Activated T-helper 1 cell treated with Interleukin-2 at 50 U/mL for 16 hours (primary cell): ENCODE data around the gene SLC38A6.
A peak's percentile ranks its signal among the peaks of the same experiment; 100 is the strongest.

ENCODE experiments used
- DNase-seq: peaks from one replicate; pipeline ENCODE4 v3.0.0-alpha.2; 2020; ENCODE audit warnings: low read depth

SLC38A6 gene

GRCh38 chr14:60980811-60981632, at the start of gene SLC38A6, which contains the start of gene TRMT5:
Gene SLC38A6 (plus strand): TSS chr14:60981245. CDS start chr14:60981278, 33 bp downstream.
Gene TRMT5 (minus strand): TSS chr14:60981079. CDS start chr14:60980973, 106 bp downstream.
- peak; percentile 82 for DNase-seq

DNA sequence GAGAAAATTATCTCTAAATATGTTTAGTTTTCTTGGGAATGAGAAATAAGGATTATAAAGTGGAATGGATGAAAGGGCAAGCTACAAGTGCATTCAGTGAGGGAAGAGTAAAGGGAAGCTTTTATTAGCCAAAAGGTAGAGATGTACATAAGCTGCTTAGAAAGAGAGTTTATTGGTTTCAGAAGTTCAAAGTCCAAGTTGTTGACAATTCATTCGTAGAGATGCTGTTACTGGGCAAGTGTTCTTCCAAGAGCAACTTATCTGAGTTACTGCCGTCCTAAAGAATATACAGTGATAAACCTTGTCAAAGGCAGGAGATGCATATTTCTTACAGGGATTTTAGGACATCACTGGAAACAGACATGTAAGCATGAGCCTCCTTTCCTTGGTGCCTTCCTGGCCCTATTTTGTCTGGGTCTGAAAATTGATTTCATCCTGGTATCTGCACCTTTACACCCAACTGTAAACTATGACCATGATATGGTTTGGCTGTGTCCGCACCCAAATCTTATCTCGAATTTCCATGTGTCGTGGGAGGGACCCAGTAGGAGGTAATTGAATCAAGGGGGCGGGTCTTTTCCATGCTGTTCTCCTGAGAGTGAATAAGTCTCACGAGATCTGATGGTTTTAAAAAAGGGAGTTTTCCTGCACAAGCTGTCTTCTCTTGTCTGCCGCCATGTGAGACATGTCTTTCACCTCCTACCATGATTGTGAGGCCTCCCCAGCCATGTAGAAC, 47.0 kb upstream of the SLC38A6 start:
- no peak for DNase-seq

- no peak for DNase-seq
Measured at GRCh38 chr14:60935319-60935718, 45.7 kb upstream of the SLC38A6 start.

GRCh38 chr14:60943637-60944032, 37.4 kb upstream of the SLC38A6 start:
- no peak for DNase-seq

DNA sequence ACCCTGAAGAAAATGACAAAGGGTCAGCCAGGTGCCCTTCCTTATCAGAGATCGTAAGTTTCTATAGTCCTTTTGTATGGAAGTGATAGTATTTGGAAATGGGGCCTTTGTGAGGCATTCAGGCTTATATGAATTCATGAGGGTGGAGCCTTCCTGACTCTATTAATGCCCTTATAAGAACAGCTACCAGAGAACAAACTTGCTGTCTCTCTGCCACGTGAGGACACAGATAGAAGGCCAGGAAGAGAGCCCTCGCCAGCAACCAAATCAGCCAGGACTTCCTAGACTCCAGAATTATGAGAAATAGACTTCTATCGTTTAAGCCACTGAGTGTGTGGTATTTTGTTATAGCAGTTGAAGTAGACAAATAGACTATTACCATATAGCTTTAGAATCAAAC, 36.8 kb upstream of the SLC38A6 start:
- DNase-seq: no peak

- no peak for DNase-seq
Measured at GRCh38 chr14:60945984-60946383, 35.1 kb upstream of the SLC38A6 start.

- no peak for DNase-seq
Measured at GRCh38 chr14:60946773-60947172, 34.3 kb upstream of the SLC38A6 start.

DNA sequence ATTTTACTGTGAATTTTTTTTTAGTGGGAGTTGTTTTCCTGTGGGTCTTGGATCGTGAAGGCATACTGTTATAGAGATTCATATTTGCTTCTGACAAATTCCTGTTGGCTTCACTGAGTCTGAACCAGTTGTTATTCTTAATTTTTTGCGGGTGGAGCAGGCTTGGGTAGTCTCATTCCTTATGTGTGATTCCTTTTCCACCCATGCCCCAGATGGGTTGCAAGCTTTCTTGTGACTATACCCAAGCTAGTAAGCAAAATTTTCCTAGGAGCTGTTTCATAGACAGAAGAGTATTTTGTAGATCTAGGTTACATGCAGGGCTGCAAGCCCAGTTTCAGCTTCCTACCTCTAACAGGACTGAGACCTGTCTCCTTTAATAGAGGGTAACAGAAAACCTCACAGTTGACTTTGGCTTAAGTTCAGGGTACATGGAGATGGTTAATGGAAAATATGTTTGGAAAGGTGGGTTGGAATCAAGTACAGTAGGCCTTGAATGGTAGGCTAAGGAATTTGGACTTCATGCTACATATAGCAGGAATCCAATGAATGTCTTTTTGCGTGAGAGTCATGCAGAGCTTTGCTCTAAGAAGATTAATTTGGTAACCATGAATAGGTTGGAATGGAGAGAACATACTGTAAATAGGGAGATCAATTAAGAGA, 29.1 kb upstream of the SLC38A6 start:
- DNase-seq: no peak

- DNase-seq: no peak
Measured at GRCh38 chr14:60956202-60956601, 24.8 kb upstream of the SLC38A6 start.

- DNase-seq: no peak
Measured at GRCh38 chr14:60956632-60957031, 24.4 kb upstream of the SLC38A6 start.

DNA sequence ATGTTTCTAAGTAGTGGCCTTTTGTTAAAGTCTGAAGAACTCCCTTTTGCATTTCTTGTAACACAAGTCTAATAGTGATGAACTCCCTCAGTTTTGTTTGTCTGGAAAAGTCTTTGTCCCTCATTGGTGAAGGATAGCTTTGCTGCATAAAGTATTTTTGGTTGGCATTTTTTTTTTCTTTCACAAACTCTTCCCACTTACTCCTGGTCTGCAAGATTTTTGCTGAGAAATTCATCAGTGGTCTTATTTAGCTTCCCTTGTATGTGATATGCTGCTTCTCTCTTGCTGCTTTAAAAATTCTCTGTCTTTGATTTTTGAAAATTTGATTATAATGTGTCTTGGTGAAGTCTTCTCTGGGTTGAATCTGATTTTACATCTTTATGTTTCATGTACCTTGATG, 22.9 kb upstream of the SLC38A6 start:
- no peak for DNase-seq

DNA sequence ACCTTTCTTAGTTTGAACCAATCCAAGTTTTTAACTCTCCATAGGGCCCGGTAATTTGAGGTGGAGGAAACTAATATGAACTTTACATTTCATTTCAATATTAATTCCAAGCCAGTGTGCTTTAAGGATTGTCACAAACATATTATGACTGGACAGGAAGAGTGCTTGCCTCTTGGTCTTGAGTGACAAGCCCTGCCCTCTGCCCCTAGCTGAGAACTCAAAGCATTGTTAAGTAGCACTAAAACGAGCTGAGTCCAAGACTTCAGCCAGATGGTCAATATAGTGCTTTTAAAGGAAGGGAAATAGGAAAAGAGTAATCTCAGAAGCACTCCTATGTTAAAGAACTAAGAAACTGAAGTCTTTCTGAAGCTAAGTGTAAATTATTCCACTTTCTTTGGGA, 17.3 kb upstream of the SLC38A6 start:
- DNase-seq: no peak

DNA sequence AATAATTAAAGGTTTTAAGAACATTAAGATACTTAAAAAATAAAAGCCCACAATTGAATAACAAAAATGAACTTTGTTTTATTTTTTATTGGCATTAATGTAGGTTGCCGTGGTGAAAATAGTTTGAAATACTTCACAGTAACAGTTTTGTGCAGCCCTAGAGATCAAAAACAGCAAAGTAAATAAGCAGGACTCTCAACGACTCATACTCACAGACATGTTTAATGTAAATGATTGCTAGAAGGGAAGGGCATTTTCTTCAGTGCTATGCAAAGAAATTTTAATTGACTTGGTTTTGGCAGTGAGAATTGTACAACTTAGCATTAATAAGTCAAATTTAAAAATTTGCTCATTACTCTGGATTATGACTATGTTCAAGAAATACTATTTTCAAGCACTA, 16.1 kb upstream of the SLC38A6 start:
- DNase-seq: no peak

DNA sequence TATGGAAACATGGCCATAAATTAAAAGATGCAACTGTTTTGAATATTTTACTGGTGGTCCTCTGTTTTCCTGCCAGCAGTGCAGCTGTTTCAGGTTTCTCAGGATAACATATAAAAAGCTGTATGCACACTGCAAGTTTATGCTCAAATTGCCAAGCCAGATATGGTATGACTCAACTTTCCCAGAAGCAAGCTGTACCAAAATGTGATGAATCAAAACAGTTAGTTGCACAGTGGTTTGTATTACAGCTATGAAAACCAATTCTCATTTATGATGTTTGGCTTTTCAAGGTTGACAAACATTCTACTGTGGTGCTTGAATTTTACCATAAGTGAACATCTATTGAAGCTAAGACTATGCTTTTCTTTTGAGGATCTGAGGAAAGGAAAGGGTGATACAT, 15.6 kb upstream of the SLC38A6 start:
- DNase-seq: no peak

- DNase-seq: no peak
Measured at GRCh38 chr14:60968099-60968498, 12.9 kb upstream of the SLC38A6 start.

- DNase-seq: no peak
Measured at GRCh38 chr14:60968671-60969070, 12.4 kb upstream of the SLC38A6 start.

DNA sequence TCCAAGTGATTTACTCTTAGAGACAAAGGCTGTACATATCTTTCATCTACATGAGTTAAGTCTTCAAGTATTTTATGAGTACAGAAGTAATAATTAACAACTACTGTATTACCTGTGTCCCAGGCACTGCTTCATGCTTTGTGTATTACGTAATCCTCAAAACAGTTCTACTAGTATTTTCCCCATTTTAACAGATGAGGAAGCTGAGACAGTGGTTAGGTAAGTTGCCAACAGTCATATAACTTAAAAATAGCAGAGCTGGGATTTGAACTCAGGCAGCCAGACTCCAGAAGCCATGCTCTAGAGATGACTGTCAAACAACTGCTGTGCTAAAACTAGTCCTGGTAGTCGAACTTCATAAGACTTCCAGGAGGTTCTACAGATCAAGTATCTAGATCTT, 10.9 kb upstream of the SLC38A6 start:
- DNase-seq: no peak

DNA sequence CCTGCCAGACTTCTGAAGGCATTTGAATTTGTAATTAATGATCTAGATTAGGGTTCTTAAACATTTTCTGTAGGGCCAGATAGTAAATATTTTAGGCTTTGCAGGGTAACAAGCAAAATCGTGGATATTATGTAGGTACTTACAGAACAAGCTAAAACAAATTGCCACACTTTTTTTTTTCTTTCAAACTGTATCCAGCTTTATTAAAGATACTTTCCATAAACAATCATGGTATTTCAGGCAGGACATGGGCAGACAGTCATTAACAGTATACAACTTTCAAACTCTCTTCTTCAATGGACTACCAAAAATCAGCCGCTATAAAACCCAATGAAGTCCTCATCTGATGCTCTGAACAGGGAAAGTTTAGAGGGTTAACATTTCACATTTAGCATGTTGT, 9.8 kb upstream of the SLC38A6 start:
- no peak for DNase-seq

DNA sequence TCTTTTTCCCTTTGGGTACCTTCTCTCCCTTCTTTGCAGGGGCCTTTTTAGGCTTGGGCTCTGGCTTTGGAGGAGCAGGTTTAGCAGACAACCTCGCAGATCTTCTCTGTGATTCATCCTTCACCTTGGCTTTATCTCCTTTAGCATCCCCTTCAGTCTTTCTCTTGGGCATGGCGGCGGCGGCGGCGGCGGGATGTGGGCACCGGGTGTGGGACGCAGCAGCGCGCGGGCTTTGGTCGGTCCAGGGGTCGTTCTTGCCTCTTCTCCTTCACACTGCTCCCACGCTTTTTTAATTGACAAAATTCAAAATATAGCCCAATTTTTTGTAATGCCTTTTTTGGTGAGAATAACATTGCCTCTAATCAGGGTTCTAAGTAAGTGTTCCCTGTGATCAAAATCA, 8.8 kb upstream of the SLC38A6 start:
- no peak for DNase-seq

DNA sequence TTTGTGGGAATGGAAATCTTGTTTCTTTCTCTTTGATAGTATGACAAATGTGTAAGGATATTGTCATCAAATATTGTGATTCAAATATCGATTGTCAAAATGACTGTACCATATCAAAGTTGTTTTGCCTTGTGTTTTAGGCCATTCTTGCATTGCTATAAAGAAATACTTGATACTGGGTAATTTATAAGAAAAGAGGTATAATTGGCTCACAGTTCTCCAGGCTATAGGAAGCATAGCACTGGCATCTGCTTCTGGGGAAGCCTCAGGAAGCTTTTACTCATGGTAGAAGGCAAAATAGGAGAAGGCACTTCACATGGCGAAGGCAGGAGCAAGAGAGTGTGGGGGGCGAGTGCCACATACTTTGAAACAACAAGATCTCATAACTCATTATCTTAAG, 8.0 kb upstream of the SLC38A6 start:
- no peak for DNase-seq

DNA sequence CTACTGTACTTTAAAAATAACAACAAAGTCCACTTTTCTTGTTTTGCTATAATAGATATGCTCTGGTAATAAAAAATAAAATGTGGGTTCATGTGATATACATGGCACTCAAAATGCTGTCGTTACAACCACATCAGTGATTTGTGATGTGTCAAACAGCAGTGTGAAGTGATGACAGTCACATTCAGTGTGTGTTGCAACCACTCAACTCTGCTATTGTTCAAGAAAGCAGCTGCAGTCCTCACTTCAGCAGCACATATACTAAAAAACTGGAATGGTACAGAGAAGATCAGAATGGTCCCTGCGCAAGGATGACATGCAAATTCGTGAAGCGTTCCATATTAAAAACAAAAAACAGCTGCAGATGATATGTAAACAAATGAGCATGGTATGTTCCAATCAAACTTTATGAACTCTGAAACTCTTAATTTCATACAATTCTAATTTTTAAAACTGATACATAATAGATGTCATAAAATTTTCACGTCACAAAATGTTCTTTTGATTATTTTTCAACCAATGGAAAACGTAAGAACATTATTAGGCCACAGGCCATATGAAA, 6.9 kb upstream of the SLC38A6 start:
- no peak for DNase-seq

DNA sequence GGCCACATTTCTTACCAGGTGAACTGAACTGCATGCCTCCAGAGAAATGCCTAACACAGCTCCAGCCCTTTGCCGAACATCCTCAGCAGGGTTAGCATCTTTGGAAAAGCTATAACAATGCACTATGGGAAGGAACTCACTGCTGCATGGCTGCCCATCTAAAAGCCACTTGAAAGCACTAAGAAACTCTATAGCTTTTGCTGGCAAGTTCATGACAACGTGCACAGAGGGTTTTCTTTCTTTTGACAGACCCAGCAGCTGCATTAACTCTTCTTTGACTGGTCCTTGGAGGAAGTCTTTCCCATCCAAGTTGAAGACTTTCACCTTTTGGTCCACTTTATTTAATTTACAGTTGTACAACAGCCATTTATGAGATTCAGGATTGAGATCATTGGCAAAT, 5.5 kb upstream of the SLC38A6 start:
- DNase-seq: no peak

GRCh38 chr14:60977847-60978246, 3.2 kb upstream of the SLC38A6 start:
- no peak for DNase-seq
